GM18868 (cell line): Measurements from ENCODE around the gene TIMP2.
"Not testable (repeated sequence)": the region's sequence is repeated elsewhere in the genome, so short reads cannot be mapped to it uniquely, and the experiment has no call there.

ENCODE experiments used
- ATAC-seq: cut with Tn5 transposase; IDR thresholded peaks from one replicate; pipeline ENCODE4 v1.9.1; 2021; ENCODE audit warnings: mild to moderate bottlenecking, moderate library complexity; ENCODE audit not compliant: unreplicated experiment

The TIMP2 gene

GRCh38 chr17:78925234-78925633 lies at the start of gene TIMP2:
Gene TIMP2 (minus strand): TSS chr17:78925387. CDS start chr17:78925088, 299 bp downstream.
- ATAC-seq = no peak

- no peak for ATAC-seq
Measured at GRCh38 chr17:78973792-78974520, 48.8 kb upstream of the TIMP2 start.

DNA sequence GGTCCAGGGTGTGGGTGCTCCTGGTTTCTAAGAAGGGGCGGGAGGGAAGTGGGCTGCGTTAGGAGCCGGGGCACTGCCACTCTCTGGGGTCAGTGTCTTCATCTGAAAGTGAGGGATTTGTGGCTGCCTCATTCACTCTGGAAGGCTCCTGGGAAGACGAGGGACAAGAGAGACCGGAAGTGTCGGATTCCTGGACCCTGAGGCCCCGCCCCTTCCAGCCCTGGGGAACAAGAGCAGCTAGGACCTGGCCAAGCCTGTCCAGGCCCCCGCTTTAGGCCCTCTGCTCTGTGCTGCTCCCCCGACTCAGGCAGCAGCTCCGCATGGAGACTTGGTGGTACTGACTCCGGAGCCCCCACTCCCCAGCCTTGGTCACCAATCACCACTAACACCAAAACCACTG lies 48.0 kb upstream of the TIMP2 start:
- ATAC-seq = no peak

DNA sequence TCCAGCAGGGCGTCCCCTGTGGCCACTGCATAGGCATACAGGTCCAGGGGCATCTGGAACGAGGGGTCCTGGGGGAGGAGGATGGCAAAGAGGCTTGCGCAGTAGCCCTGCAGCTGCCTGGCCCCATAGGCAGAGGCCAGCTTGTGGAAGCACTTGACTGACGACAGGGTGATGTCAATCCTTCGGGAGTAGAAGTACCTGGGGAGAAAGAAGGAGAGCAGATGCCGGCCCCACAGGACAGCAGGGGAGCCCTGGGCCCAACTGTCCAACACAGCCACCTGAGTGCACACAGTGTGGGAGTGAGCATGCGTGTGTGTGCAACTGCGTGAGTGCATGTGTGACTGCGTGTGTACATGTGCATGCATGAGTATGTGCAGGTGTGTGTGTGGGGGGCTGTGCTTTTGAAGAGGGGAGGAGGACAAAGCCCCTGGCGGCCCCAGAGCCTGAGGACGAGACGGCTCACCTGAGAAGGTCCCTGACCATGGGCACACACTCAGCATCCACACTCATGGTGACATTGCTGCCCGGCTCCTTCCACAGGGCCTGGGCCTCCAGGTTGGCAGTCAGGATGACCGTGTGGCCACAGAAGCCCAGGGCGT lies 47.4 kb upstream of the TIMP2 start:
- ATAC-seq = no peak

DNA sequence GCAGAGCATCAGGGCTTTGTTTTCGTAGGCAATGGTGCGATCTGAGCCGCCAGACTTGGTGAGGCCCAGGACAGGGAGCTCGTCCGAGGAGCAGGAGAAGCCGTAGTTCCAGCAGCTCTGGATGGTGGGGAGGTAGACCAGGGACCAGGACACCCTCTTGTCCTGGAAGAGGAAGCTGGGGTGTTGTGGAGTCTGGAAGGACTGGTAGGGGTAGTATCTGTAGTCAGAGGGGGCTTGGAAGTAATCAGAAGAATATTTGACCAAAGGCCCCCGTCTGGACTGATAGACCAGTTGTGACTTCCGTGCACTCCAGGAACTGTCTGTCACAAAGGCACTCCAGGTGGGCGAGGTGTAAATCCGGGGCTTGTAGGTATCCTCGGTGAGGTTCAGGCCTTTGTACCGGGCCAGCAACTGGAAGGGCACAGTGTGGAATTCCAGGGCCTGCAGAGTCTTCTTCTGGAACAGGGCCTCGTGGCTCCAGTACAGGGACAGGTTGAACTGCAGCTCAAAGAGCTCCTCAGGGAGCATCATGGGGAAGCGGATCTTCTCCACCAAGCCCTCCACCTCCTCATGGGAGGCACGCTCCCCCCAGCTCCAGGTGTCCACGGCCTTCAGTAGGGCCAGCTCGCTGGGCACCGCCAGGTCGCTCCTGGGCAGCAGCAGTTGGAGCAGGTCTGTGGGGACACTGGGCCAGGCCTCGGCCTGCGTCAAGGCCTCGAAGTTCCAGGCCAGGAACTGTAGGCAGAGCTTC lies 46.7 kb upstream of the TIMP2 start:
- ATAC-seq = no peak

- ATAC-seq = no peak
Measured at GRCh38 chr17:78970834-78971755, 45.9 kb upstream of the TIMP2 start.

DNA sequence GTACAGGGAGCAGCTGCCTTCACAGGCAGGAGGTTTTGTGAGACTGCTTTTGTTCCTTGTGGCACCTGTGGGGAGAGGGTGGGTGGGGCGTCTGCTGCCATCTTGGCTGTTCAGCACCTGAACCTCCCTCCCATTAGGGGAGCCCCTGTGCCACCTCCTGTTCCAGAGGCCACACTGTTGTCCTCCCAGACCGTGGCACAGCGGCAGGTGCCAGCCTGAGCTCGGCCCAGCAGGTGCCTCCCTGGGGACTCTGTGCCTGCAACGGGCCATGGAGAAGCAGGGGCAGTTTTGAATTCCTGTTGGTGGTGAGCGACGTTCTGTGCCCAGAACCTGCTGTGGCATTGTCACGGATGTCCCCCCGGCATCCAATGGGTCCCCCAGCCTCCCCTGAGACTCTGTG lies 44.7 kb upstream of the TIMP2 start:
- ATAC-seq = no peak

GRCh38 chr17:78967782-78968362 lies 42.7 kb upstream of the TIMP2 start:
- no peak for ATAC-seq

GRCh38 chr17:78966910-78967600 lies 41.9 kb upstream of the TIMP2 start:
- no peak for ATAC-seq

GRCh38 chr17:78966123-78966813 lies 41.1 kb upstream of the TIMP2 start:
- ATAC-seq = no peak

DNA sequence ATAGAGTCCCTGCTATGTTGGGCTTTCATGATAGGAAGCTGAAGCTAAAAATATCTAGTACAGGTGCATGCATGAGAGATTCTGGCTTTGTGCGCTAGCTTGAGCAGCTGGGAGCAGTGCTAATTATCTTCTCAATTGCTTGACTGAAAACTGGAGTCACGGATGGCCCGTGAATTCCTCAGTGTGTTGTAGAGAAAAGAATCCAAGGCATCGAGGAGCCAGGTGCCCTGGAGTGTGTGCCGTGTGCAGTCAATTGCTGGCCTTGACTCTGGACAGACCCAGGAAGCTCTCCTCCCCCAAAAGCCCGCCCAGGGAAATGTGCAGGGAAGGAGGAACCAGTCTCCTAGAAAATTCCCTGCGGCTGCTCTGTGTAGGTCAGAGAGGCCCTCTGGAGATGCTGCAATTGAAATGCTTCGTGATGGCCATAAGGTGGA lies 40.3 kb upstream of the TIMP2 start:
- no peak for ATAC-seq

DNA sequence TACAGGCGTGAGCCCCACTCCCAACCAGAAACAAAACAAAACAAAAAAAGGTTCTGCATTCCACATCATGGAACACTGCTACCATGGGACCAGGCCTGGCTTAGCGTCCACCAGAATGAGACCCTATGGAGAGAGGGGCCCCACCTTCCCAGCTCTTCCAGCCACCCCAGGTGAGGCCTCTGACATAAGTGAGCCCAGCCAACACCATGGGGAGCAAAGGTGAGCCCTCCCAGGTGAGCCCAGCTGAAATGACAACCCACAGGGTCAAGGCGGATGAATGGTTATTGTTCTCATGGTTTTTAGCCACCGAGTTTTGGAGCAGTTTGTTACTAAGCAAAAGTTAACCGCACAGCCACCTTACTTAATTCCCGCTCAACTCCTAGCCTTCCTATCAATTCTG lies 38.2 kb upstream of the TIMP2 start:
- ATAC-seq = no peak

GRCh38 chr17:78962984-78963348 lies 37.8 kb upstream of the TIMP2 start:
- not testable (repeated sequence) for ATAC-seq

GRCh38 chr17:78962345-78962983 lies 37.3 kb upstream of the TIMP2 start:
- no peak for ATAC-seq

GRCh38 chr17:78961571-78961970 lies 36.4 kb upstream of the TIMP2 start:
- ATAC-seq = no peak

GRCh38 chr17:78960928-78961327 lies 35.7 kb upstream of the TIMP2 start:
- ATAC-seq = no peak

- ATAC-seq = no peak
Measured at GRCh38 chr17:78959803-78960202, 34.6 kb upstream of the TIMP2 start.

- no peak for ATAC-seq
Measured at GRCh38 chr17:78958641-78959127, 33.5 kb upstream of the TIMP2 start.

DNA sequence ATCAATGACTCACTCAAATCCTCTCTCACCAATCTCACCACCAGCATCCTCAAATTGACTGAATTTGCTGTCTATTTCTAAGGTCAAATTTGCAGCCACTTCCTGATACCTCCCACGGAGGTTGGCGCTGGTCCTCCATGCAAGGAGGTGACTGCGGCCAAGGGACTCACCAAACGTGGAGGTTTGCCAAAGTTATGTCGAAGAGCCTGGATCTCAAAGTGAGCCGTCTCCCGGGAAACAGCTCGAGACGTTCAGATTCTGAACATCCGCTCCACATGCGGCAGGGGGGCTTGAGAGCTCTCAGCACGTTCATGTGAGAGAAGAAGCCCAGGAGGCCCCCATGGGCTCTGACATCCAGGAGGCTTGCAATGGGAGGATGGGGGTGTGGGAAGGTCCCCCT lies 31.9 kb upstream of the TIMP2 start:
- ATAC-seq = no peak
